Upper lobe of left lung (tissue), 6 donors: ENCODE data around the gene ARTN. TPM values are rescaled to one million over a fixed set of nuclear protein-coding genes. Genes with fewer than 3 reads are reported as not detected.

Source experiments
- ATAC-seq, 2 donors: fragments of 200-7000 bp; cut with Tn5 transposase; one replicate each; pipeline ENCODE4 v1.9.1; 2022; ENCODE audit warnings: mild to moderate bottlenecking in 2 of 2, moderate library complexity in 2 of 2; ENCODE audit not compliant: low FRiP score in 2 of 2
- DNase-seq, 2 donors: peaks; one replicate each; pipeline ENCODE4 v3.0.0-alpha.2; 2019 to 2020
- H3K27ac ChIP-seq, 4 donors: fragments of 200-600 bp; sonication (generic); one replicate each; pipeline ENCODE4 v1.5.1; 2016 to 2019
- H3K27me3 ChIP-seq, 4 donors: fragments of 200-600 bp; sonication (generic); one replicate each; pipeline ENCODE4 v1.5.1; 2017 to 2019
- H3K36me3 ChIP-seq, 4 donors: fragments of 200-600 bp; sonication (generic); one replicate each; pipeline ENCODE4 v1.5.1; 2016 to 2019
- H3K4me1 ChIP-seq, 4 donors: fragments of 200-600 bp; sonication (generic); one replicate each; pipeline ENCODE4 v1.5.1; 2018 to 2019
- H3K4me3 ChIP-seq, 4 donors: fragments of 200-600 bp; sonication (generic); one replicate each; pipeline ENCODE4 v1.5.1; 2017 to 2019; ENCODE audit warnings: mild to moderate bottlenecking in 2 of 4, moderate library complexity in 1 of 4
- H3K9me3 ChIP-seq, 4 donors: fragments of 200-600 bp; sonication (generic); one replicate each; pipeline ENCODE4 v1.5.1; 2018 to 2019
- EP300 ChIP-seq, 4 donors: sonication (generic); formaldehyde crosslinking; IDR thresholded peaks; one replicate each; pipeline ENCODE4 v1.5.1; 2017; ENCODE audit warnings: antibody characterized with exemption in 4 of 4, control low read depth in 2 of 4
- POLR2A ChIP-seq, 4 donors: fragments of 450-650 bp; IDR thresholded peaks; one replicate each; pipeline ENCODE4 v1.5.1; 2016 to 2017; ENCODE audit warnings: antibody characterized with exemption in 4 of 4, mild to moderate bottlenecking in 2 of 4
- POLR2AphosphoS5 ChIP-seq, 2 donors: sonication (generic); formaldehyde crosslinking; IDR thresholded peaks; one replicate each; pipeline ENCODE4 v1.5.1; 2017; ENCODE audit warnings: antibody characterized with exemption in 2 of 2
- WGBS, 2 donors: methylation state at CpG; one replicate each; pipeline ENCODE4 v1.1.5; 2017 to 2018; 5-methylcytosine and 5-hydroxymethylcytosine counted together
- total RNA-seq, 6 donors: library from RNA; depleted of rRNA in 4 of 6; stranded (reverse); fragments of >200 nt in 4 of 6; gene quantifications; one replicate each; pipeline versions ENCODE4 v1.1.0 to v1.2.1, GENCODE V29; 2016 to 2021
- TF ChIP-seq, protein P1 (sequence below), 6 experiments: fragments of 450-650 bp in 4 of 6; fragments of 200-600 bp in 2 of 6; sonication (generic) in 2 of 6; IDR thresholded peaks; one replicate each; pipeline ENCODE4 v1.5.1; 2016 to 2019; ENCODE audit warnings: antibody characterized with exemption in 6 of 6
- donor health status: DM: no; HTN: no; CAD: no; lungs with moderate emphysema.
- donor health status: DM: no; HTN: yes; CAD: no; lungs with severe emphysema.

ARTN gene
- total RNA-seq, 6 donors from 2014 or later, result 1.0 to 5.2 (median 1.1) TPM; not detected in 3

DNA sequence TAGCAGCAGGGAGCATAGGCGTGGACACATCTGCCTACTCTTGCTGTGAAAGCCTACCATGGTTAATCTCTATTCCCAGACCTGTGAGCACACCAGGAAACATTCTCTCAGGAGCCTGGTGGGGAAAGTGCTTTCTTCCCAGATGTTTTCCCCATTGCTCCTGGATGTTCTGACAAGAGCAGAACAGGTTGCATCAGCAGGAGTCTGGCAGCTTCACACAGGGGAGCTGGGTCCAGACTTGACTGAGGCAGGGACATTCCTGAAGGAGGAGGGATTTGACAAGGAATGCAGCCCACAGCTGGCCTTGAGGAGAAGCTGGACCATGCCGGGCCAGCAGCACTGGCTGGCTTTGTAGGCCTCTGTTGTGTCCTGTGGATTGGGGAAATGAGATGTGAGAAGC, 21.0 kb upstream of the ARTN start:
- Histone ChIP-seq H3K4me3 (no peak overlapping the region), H3K36me3 (no peaks in the 10 kb centered on the region), H3K4me1 (peaks cover 0 to 3% (median 0%) of the 10 kb centered on the region in 4 donors), H3K9me3 (no peaks in the 10 kb centered on the region), H3K27ac (no peak overlapping the region), H3K27me3 (no peaks in the 10 kb centered on the region)
- 80 to 86% methylated on average over 2 of the region's 2 CpGs for WGBS, 2 donors
- DNase-seq, result no peak
- TF ChIP-seq POLR2AphosphoS5 (IDR thresholded peaks at IDR 0.05) (no peak), EP300 (IDR thresholded peaks at IDR 0.05) (no peak), POLR2A (IDR thresholded peaks at IDR 0.05) (no peak)
- TF ChIP-seq, protein P1, sequence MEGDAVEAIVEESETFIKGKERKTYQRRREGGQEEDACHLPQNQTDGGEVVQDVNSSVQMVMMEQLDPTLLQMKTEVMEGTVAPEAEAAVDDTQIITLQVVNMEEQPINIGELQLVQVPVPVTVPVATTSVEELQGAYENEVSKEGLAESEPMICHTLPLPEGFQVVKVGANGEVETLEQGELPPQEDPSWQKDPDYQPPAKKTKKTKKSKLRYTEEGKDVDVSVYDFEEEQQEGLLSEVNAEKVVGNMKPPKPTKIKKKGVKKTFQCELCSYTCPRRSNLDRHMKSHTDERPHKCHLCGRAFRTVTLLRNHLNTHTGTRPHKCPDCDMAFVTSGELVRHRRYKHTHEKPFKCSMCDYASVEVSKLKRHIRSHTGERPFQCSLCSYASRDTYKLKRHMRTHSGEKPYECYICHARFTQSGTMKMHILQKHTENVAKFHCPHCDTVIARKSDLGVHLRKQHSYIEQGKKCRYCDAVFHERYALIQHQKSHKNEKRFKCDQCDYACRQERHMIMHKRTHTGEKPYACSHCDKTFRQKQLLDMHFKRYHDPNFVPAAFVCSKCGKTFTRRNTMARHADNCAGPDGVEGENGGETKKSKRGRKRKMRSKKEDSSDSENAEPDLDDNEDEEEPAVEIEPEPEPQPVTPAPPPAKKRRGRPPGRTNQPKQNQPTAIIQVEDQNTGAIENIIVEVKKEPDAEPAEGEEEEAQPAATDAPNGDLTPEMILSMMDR (IDR thresholded peaks at IDR 0.05), result no peak
- no peak for ATAC-seq

DNA sequence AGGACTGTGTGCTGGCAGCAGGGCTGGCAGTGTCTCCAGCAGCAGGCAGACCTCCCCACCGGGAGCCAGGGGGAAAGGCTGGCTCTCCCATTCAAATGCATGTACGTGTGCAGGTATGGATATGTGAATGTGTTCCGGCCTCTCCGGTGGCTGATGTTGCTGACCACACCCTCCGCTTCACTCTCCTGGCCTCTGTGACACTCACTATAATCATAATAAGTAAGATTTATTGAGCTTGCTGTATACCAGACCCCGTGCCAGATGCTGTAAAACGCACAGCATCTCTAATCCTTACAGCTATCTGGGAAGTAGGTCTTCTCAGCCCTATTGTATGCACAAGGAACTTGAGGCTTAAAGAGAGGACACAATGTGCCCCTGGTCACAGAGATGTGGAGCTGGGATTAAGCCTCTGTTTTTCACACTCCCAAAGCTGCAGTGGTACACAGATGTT, 20.5 kb upstream of the ARTN start:
- no peak for DNase-seq
- no peaks in the 10 kb centered on the region for H3K27me3 ChIP-seq
- H3K9me3 ChIP-seq, result no peaks in the 10 kb centered on the region
- WGBS, 2 donors, result 69 to 88% methylated on average over 7 of the region's 7 CpGs
- TF ChIP-seq POLR2AphosphoS5 (IDR thresholded peaks at IDR 0.05) (no peak), POLR2A (IDR thresholded peaks at IDR 0.05) (no peak), EP300 (IDR thresholded peaks at IDR 0.05) (no peak)
- TF ChIP-seq, protein P1 (IDR thresholded peaks at IDR 0.05), result no peak
- no peak overlapping the region for H3K27ac ChIP-seq
- no peaks in the 10 kb centered on the region for H3K36me3 ChIP-seq
- no peak overlapping the region for H3K4me3 ChIP-seq
- ATAC-seq, result no peak
- H3K4me1 ChIP-seq, result peaks cover 0 to 3% (median 0%) of the 10 kb centered on the region in 4 donors

DNA sequence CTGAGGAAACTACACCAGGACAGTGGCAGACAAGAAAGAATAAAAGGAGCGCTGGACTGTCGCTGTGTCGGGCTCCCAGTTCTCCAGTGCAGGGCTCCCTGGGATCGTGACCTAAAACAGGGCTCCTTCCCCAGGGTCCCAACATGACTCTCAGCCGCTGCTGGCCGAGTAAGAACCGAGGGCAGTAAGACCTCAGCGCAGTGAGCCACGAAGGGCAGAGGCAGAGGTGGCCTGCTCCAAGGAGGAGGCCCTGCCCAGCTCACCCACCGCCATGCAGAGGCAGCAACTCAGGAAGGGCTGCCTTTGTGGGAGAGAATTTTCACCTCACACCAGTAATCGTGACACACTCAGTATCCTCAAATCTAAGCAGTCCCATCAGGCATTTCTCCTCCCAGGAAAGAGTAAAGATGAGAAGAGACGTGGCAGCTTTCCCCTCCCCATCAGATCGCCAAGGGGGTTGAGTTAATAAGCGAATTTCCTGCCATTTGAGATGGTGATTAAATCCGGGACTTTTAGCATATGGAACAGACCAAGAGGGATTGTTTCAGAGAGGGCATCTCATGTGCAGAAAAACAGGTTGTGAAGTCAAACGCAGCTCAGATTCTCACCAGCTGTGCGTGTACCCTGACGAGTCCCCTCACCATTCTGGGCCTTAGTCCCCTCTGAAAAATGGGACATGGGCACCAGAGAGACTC, 19.8 kb upstream of the ARTN start:
- no peak overlapping the region for H3K27ac ChIP-seq
- 84 to 88% methylated on average over 16 to 18 of the region's 18 CpGs for WGBS, 2 donors

DNA sequence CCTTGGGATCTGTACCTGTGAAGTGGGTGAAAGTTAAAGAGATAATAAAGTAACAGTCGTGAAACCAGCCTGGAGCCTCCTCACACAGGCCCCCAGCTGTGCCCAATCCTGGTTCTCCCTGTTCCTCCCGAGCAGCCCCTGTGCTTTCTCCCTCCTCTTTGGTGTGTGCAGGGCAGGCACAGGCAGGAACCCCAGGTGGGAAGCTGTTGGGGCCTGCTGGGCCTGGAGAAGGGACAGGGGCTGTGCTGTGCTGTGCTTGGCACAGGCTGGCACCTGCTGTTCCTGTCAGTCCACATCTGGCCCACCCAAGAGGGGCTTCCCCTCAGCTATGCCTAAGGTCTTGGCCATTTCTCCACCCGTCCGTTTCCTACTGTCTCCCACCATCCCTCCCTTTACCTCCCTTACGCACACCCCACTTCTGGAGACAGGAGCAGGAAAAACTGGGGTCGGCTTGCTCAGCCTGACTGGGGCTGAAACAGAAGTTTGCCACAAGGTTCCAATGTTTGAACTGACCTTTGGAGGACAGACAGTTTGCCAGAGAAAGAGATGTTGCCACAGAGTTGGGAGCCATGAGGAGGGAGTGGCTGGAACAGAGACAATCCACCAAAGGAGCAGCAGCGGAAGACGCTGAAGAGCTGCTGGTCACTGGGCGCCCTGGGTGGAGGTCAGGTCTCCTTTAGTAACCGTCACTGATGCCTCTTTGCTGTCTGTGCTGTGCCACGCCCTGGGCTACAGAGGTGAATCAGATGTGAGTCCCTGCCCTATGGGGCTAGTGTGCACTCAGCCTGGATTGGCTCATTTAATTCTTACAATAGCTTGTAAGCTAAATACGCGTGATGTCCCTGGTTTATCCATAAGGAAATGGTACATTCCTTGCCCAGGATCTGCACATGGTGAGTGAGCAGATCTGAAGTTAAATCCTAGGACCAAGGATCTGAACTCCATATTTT, 18.8 kb upstream of the ARTN start:
- DNase-seq, result no peak
- ATAC-seq, result peak in 1 of 2 donors; percentile 11
- Histone ChIP-seq H3K27ac (no peak overlapping the region), H3K27me3 (no peaks in the 10 kb centered on the region), H3K4me1 (peaks cover 0 to 3% (median 0%) of the 10 kb centered on the region in 4 donors), H3K9me3 (no peaks in the 10 kb centered on the region), H3K4me3 (no peak overlapping the region), H3K36me3 (no peaks in the 10 kb centered on the region)
- WGBS, 2 donors, result 92 to 94% methylated on average over 13 of the region's 13 CpGs
- TF ChIP-seq EP300 (IDR thresholded peaks at IDR 0.05), result no peak
- TF ChIP-seq POLR2A (IDR thresholded peaks at IDR 0.05), result no peak
- TF ChIP-seq, protein P1 (IDR thresholded peaks at IDR 0.05), result no peak
- no peak for TF ChIP-seq POLR2AphosphoS5 (IDR thresholded peaks at IDR 0.05)

More for the DNA sequence above, 19.8 kb upstream of the ARTN start:
- DNase-seq, result no peak
- Histone ChIP-seq H3K4me1 (peaks cover 0 to 3% (median 0%) of the 10 kb centered on the region in 4 donors), H3K36me3 (no peaks in the 10 kb centered on the region), H3K9me3 (no peaks in the 10 kb centered on the region), H3K27me3 (no peaks in the 10 kb centered on the region), H3K4me3 (no peak overlapping the region)
- TF ChIP-seq EP300 (IDR thresholded peaks at IDR 0.05) (no peak), POLR2A (IDR thresholded peaks at IDR 0.05) (no peak), POLR2AphosphoS5 (IDR thresholded peaks at IDR 0.05) (no peak)
- TF ChIP-seq, protein P1 (IDR thresholded peaks at IDR 0.05), result no peak
- no peak for ATAC-seq
